A673 (cell line): ENCODE results near the gene TMEM89. TPM values are rescaled to one million over a fixed set of nuclear protein-coding genes. Genes with fewer than 3 reads are reported as not detected.
A peak's percentile ranks its signal among the peaks of the same experiment; 100 is the strongest.

ENCODE experiments used
- Bru-seq: library from RNA; stranded (reverse); fragments of 400-500 nt; gene quantifications from one replicate; lab custom pipeline; 2021; lab: Mats Ljungman, UMichigan
- BruChase-seq, 2 experiments: library from RNA; stranded (reverse); fragments of 400-500 nt; gene quantifications; one replicate each; lab custom pipeline; 2021; lab: Mats Ljungman, UMichigan
- BruUV-seq: library from RNA; stranded (reverse); fragments of 400-500 nt; replicated peaks from 2 replicates; lab custom pipeline; 2021; lab: Mats Ljungman, UMichigan
- CTCF ChIA-PET: fragments of 300-600 bp; sonication (Branson Sonifier 250); formaldehyde crosslinking; loops from one replicate; lab custom pipeline; 2022; ENCODE audit warnings: antibody characterized with exemption; lab: Charles Lee
- POLR2A ChIA-PET: fragments of 300-600 bp; sonication (Branson Sonifier 250); formaldehyde crosslinking; loops from one replicate; lab custom pipeline; 2022; ENCODE audit warnings: antibody characterized with exemption; ENCODE audit not compliant: low non-redundant PET; lab: Charles Lee
- DNase-seq: peaks from one replicate; pipeline ENCODE4 v3.0.0-alpha.2; 2015; ENCODE audit warnings: low spot score
- H3K27ac ChIP-seq: fragments of 200-600 bp; sonication (generic); 2 replicates; pipeline ENCODE4 v1.5.1; 2016; ENCODE audit warnings: mixed run types, low read depth, mild to moderate bottlenecking, mixed read lengths, antibody characterized with exemption, low read length; ENCODE audit not compliant: poor library complexity, severe bottlenecking
- H3K27me3 ChIP-seq: fragments of 200-600 bp; sonication (generic); replicated peaks from 2 replicates; pipeline ENCODE4 v1.6.1; 2017; ENCODE audit warnings: mixed run types, low read depth, mild to moderate bottlenecking, mixed read lengths, antibody characterized with exemption, low read length; ENCODE audit not compliant: insufficient read depth, poor library complexity
- H3K36me3 ChIP-seq: fragments of 200-600 bp; sonication (generic); 2 replicates; pipeline ENCODE4 v1.6.1; 2016; ENCODE audit warnings: mixed run types, mild to moderate bottlenecking, mixed read lengths, antibody characterized with exemption, low read length; ENCODE audit not compliant: insufficient read depth, poor library complexity, severe bottlenecking
- H3K4me1 ChIP-seq: fragments of 200-600 bp; sonication (generic); 2 replicates; pipeline ENCODE4 v1.6.1; 2017; ENCODE audit warnings: mixed run types, mild to moderate bottlenecking, mixed read lengths, antibody characterized with exemption, low read length; ENCODE audit not compliant: insufficient read depth, poor library complexity, severe bottlenecking
- H3K4me3 ChIP-seq: fragments of 200-600 bp; sonication (generic); 2 replicates; pipeline ENCODE4 v1.5.1; 2016; ENCODE audit warnings: low read depth, mixed run types, mild to moderate bottlenecking, mixed read lengths, low read length; ENCODE audit not compliant: poor library complexity, severe bottlenecking
- H3K9me3 ChIP-seq: fragments of 200-600 bp; sonication (generic); 2 replicates; pipeline ENCODE4 v1.6.1; 2016; ENCODE audit warnings: mixed run types, low read depth, mild to moderate bottlenecking, mixed read lengths, antibody characterized with exemption, low read length; ENCODE audit not compliant: poor library complexity, severe bottlenecking
- CTCF ChIP-seq: fragments of 300-800, 200-600 bp; sonication (generic); conservative IDR thresholded peaks from 2 replicates; pipeline ENCODE4 v1.5.1; 2017; ENCODE audit warnings: low read depth, mild to moderate bottlenecking, antibody characterized with exemption, low read length, moderate library complexity, mixed read lengths
- EZH2 ChIP-seq: fragments of 200-600 bp; sonication (generic); IDR thresholded peaks from 2 replicates; pipeline ENCODE4 v1.6.1; 2017; ENCODE audit warnings: borderline replicate concordance, low read depth, mild to moderate bottlenecking, mixed read lengths, antibody characterized with exemption, low read length; ENCODE audit not compliant: poor library complexity, severe bottlenecking
- intact Hi-C: fragments of 100-400 bp; cut with micrococcal nuclease; formaldehyde crosslinking; loops from one replicate; pipeline ENCODE4 v1.10.0; 2022; ENCODE audit not compliant: unreplicated experiment
- long read RNA-seq: library from polyadenylated mRNA; stranded (forward); transcript quantifications from one replicate; pipeline ENCODE4 v2.0.0, GENCODE V29; 2022
- total RNA-seq: library from RNA; stranded (reverse); gene quantifications from 2 replicates; pipeline ENCODE4 v1.2.3, GENCODE V29; 2021

Gene TMEM89
- total RNA-seq (0.50 TPM in 1 of 2 replicates, not detected in the other), Bru-seq, nascent RNA (not detected), BruChase-seq, experiment 1, labeled RNA remaining after a 2-hour chase (not detected), BruChase-seq, experiment 2, labeled RNA remaining after a 6-hour chase (not detected)
- long read RNA-seq, result 0 reads

GRCh38 chr3:48621461-48621869 lies at the start of gene TMEM89:
TSS of gene TMEM89 (minus strand) at chr3:48621769. CDS start at chr3:48621756, 13 bp downstream.
- Histone ChIP-seq H3K36me3 (no peaks in the 10 kb centered on the region), H3K4me3 (no peak within 1 kb of the TSS), H3K9me3 (no peaks in the 10 kb centered on the region), H3K27ac (no peak within 1 kb of the TSS), H3K27me3 (no peaks in the 10 kb centered on the region), H3K4me1 (no peaks in the 10 kb centered on the region)
- intact Hi-C loops, result no loop called here
- POLR2A ChIA-PET, result no interaction called here
- TF ChIP-seq CTCF, result no peak
- TF ChIP-seq EZH2, result no peak
- BruUV-seq, result no TSS peak
- CTCF ChIA-PET, result no interaction called here
- no peak for DNase-seq

- intact Hi-C loops, result no loop called here
- TF ChIP-seq CTCF (no peak), EZH2 (no peak)
- Histone ChIP-seq H3K27me3 (no peaks in the 10 kb centered on the region), H3K27ac (no peak overlapping the region), H3K36me3 (no peaks in the 10 kb centered on the region), H3K4me3 (no peak overlapping the region), H3K9me3 (no peaks in the 10 kb centered on the region), H3K4me1 (no peaks in the 10 kb centered on the region)
- BruUV-seq, result no TSS peak
- POLR2A ChIA-PET, result no interaction called here
- no peak for DNase-seq
- CTCF ChIA-PET, result interaction anchor here (0.6 to 0.7 kb wide), 2 partner anchors 121 to 799 kb away, joined by 3 to 8 read pairs; no protein-coding TSS in a partner anchor
Measured at GRCh38 chr3:48664929-48665328, 43.4 kb upstream of the TMEM89 start.

GRCh38 chr3:48664313-48664644 lies 42.7 kb upstream of the TMEM89 start:
- Histone ChIP-seq H3K27ac (no peak overlapping the region), H3K4me3 (peak overlapping the region; percentile 56), H3K27me3 (no peaks in the 10 kb centered on the region), H3K36me3 (no peaks in the 10 kb centered on the region), H3K4me1 (no peaks in the 10 kb centered on the region), H3K9me3 (no peaks in the 10 kb centered on the region)
- CTCF ChIA-PET, result interaction anchor here (0.6 kb wide), 1 partner anchor 121 kb away, joined by 3 read pairs; no protein-coding TSS in a partner anchor
- intact Hi-C loops, result no loop called here
- no TSS peak for BruUV-seq
- no peak for DNase-seq
- POLR2A ChIA-PET, result no interaction called here
- TF ChIP-seq CTCF (no peak), EZH2 (no peak)
